K562 (cell line): ENCODE measurements around the gene CYP2W1. TPM values are rescaled to one million over a fixed set of nuclear protein-coding genes. Genes with fewer than 3 reads are reported as not detected.
A peak's percentile ranks its signal among the peaks of the same experiment; 100 is the strongest.

ENCODE experiments used
- BCLAF1 ChIP-seq, 2 experiments: fragments of 450-650 bp in 1 of 2; IDR thresholded peaks; 2 replicates each; pipeline ENCODE4 v1.6.1; 2011 to 2017; ENCODE audit warnings: low read depth in 2 of 2, antibody characterized with exemption in 1 of 2, borderline replicate concordance in 1 of 2, low read length in 1 of 2, mild to moderate bottlenecking in 1 of 2, mixed read lengths in 1 of 2; ENCODE audit not compliant: control insufficient read depth in 1 of 2
- CTBP1 ChIP-seq: fragments of 450-650 bp; IDR thresholded peaks from 2 replicates; pipeline ENCODE4 v1.6.1; 2016; ENCODE audit warnings: borderline replicate concordance
- CTCF ChIP-seq, 3 experiments: IDR thresholded peaks in 2 of 3; conservative IDR thresholded peaks in 1 of 3; 2 replicates each; pipeline ENCODE4 v1.5.1; 2011 to 2012; ENCODE audit warnings: low read length in 3 of 3, mild to moderate bottlenecking in 3 of 3, control low read depth in 2 of 3, improper control_type of control experiment in 1 of 3, inconsistent platforms in 1 of 3, low read depth in 1 of 3, mixed read lengths in 1 of 3, moderate library complexity in 1 of 3; ENCODE audit not compliant: insufficient read depth in 2 of 3
- DEAF1 ChIP-seq: fragments of 450-650 bp; formaldehyde crosslinking; IDR thresholded peaks from 2 replicates; pipeline ENCODE4 v1.4.0; 2020; ENCODE audit warnings: mild to moderate bottlenecking, moderate library complexity
- E2F1 ChIP-seq: sonication (generic); formaldehyde crosslinking; IDR thresholded peaks from 2 replicates; pipeline ENCODE4 v1.8.1; 2023; ENCODE audit warnings: mild to moderate bottlenecking, missing genetic modification reagents, moderate library complexity
- ETS1 ChIP-seq: conservative IDR thresholded peaks from 2 replicates; pipeline ENCODE4 v1.6.1; 2011; ENCODE audit warnings: low read depth, mild to moderate bottlenecking, low read length; ENCODE audit not compliant: control insufficient read depth
- ETV6 ChIP-seq, 3 experiments: fragments of 150-350 bp in 1 of 3; sonication (generic) in 1 of 3; formaldehyde crosslinking in 1 of 3; IDR thresholded peaks; 2 replicates each; pipeline versions ENCODE4 v1.6.1 to v1.8.0; 2014 to 2022; ENCODE audit warnings: borderline replicate concordance in 2 of 3, low read depth in 2 of 3, antibody characterized with exemption in 1 of 3, low read length in 1 of 3, mild to moderate bottlenecking in 1 of 3, missing genetic modification reagents in 1 of 3
- HDGF ChIP-seq: fragments of 450-650 bp; IDR thresholded peaks from 2 replicates; pipeline ENCODE4 v1.6.1; 2016
- JUN ChIP-seq, 2 experiments: sonication (generic) in 1 of 2; formaldehyde crosslinking in 1 of 2; IDR thresholded peaks; 2 replicates each; pipeline versions ENCODE4 v1.6.1 to v1.8.0; 2012 to 2022; ENCODE audit warnings: borderline replicate concordance in 2 of 2, mild to moderate bottlenecking in 2 of 2, improper control_type of control experiment in 1 of 2, low read depth in 1 of 2, low read length in 1 of 2, missing genetic modification reagents in 1 of 2
- UBTF ChIP-seq, 2 experiments: IDR thresholded peaks; 2 replicates each; pipeline ENCODE4 v1.6.1; 2012; ENCODE audit warnings: improper control_type of control experiment in 2 of 2, low read depth in 2 of 2, low read length in 2 of 2, borderline replicate concordance in 1 of 2
- polyA plus RNA-seq, 8 experiments: library from polyadenylated mRNA; depleted of rRNA in 4 of 8; stranded (reverse) in 5 of 8; unstranded in 3 of 8; fragments of >200 nt; fragmentation: Nextera tagmentation in 2 of 8; fragmentation: Illumina TruSeq in 1 of 8; extraction: Ambion mirVana in 2 of 8; extraction: Trizol in 1 of 8; gene quantifications; 2 replicates each; pipeline versions ENCODE4 v1.2.1 to v1.2.3, GENCODE V29; 2011 to 2014; ENCODE audit warnings: inconsistent platforms in 1 of 8, missing spikeins in 1 of 8
- total RNA-seq, 7 experiments: library from RNA; depleted of rRNA in 6 of 7; stranded (reverse); fragments of >200 nt in 6 of 7; fragmentation: Illumina TruSeq in 2 of 7; extraction: Trizol in 2 of 7; gene quantifications; 2 replicates each; pipeline versions ENCODE4 v1.2.1 to v1.2.3, GENCODE V29; 2011 to 2021; ENCODE audit warnings: low replicate concordance in 1 of 7

Gene CYP2W1
- total and polyA plus RNA-seq, 9 of the 15 experiments (the other 6 are each of a cell fraction or from before 2014, with no cell fraction given) = not detected

- TF ChIP-seq BCLAF1 (IDR thresholded peaks at IDR 0.05; ENCODE audit: borderline replicate concordance in 1 of 2, control insufficient read depth in 1 of 2, low read depth in 2 of 2, low read length in 1 of 2) = no peak
- 0 out of 2 replicates have a peak, but pooled peaks have one; percentile 51 for TF ChIP-seq JUN (IDR thresholded peaks at IDR 0.05; ENCODE audit: borderline replicate concordance, low read depth, low read length)
- TF ChIP-seq JUN (CRISPR knock-in tag; IDR thresholded peaks at IDR 0.05; ENCODE audit: borderline replicate concordance) = no peak
- TF ChIP-seq HDGF = 0 out of 2 replicates have a peak, but pooled peaks have one; percentile 76
- peak; percentile 99 for TF ChIP-seq DEAF1
- TF ChIP-seq CTCF (IDR thresholded peaks at IDR 0.05 in 2 of 3, conservative IDR thresholded peaks at IDR 0.05 in 1 of 3; ENCODE audit: insufficient read depth in 2 of 3, low read depth in 1 of 3, low read length in 3 of 3) = peak; percentile 99 to 100 (median 99)
- peak; percentile 78; the same call in 1 of the 2 replicates for TF ChIP-seq CTBP1
- TF ChIP-seq E2F1 (CRISPR knock-in tag) = 0 out of 2 replicates have a peak, but pooled peaks have one; percentile 52
- TF ChIP-seq ETS1 = 0 out of 2 replicates have a peak, but pooled peaks have one; percentile 51
- TF ChIP-seq UBTF (IDR thresholded peaks at IDR 0.05; ENCODE audit: borderline replicate concordance in 1 of 2, low read depth in 2 of 2, low read length in 2 of 2) = peak in 1 of 2 experiments; percentile 77; a peak in 1 of 4 replicates
- peak in 1 of 2 experiments; percentile 41; a peak in 1 of 4 replicates for TF ChIP-seq ETV6 (IDR thresholded peaks at IDR 0.05; ENCODE audit: borderline replicate concordance in 1 of 2, low read depth in 2 of 2, low read length in 1 of 2)
- TF ChIP-seq ETV6 (CRISPR knock-in tag; IDR thresholded peaks at IDR 0.05; ENCODE audit: borderline replicate concordance) = no peak
Measured at GRCh38 chr7:992709-993607, 10.0 kb downstream of the CYP2W1 start (continued).
